Lower lobe of right lung (tissue), 2 donors: ENCODE data around the gene ACSM2A. TPM values are rescaled to one million over a fixed set of nuclear protein-coding genes. Genes with fewer than 3 reads are reported as not detected.
"Not testable (repeated sequence)": the region's sequence is repeated elsewhere in the genome, so short reads cannot be mapped to it uniquely, and the experiment has no call there.

Experiments
- ATAC-seq, 2 donors: fragments of 200-7000 bp; cut with Tn5 transposase; one replicate each; pipeline ENCODE4 v1.9.1; 2020 to 2022; ENCODE audit warnings: mild to moderate bottlenecking in 2 of 2, moderate library complexity in 2 of 2
- DNase-seq: peaks from one replicate; pipeline ENCODE4 v3.0.0-alpha.2; 2020
- H3K27ac ChIP-seq: fragments of 200-600 bp; one replicate; pipeline ENCODE4 v1.8.0; 2022
- H3K27me3 ChIP-seq: fragments of 200-600 bp; one replicate; pipeline ENCODE4 v1.8.0; 2022; ENCODE audit warnings: low read depth
- H3K36me3 ChIP-seq: fragments of 200-600 bp; one replicate; pipeline ENCODE4 v1.8.0; 2022; ENCODE audit warnings: mild to moderate bottlenecking
- H3K4me1 ChIP-seq: fragments of 200-600 bp; one replicate; pipeline ENCODE4 v1.8.0; 2022
- H3K4me3 ChIP-seq: fragments of 200-600 bp; one replicate; pipeline ENCODE4 v1.8.0; 2022; ENCODE audit warnings: mild to moderate bottlenecking
- H3K9me3 ChIP-seq: fragments of 200-600 bp; one replicate; pipeline ENCODE4 v1.8.0; 2022
- intact Hi-C: fragments of 100-400 bp; cut with DNase I; formaldehyde crosslinking; loops from one replicate; pipeline ENCODE4 v1.11.0; 2022
- total RNA-seq: library from RNA; stranded (reverse); fragmentation: NEBNext Ultra II Directional; extraction: Animal tissue kit (Norgen Biotek cat#: 25700); gene quantifications from one replicate; pipeline ENCODE4 v1.2.1, GENCODE V29; 2021
- donor health status: DM: no; HTN: yes; CAD: no; lungs with severe emphysema.

The ACSM2A gene
- total RNA-seq, 1 donor from 2014 or later, result not detected

- DNase-seq, H3K9me3 ChIP-seq, H3K27me3 ChIP-seq, ATAC-seq, H3K36me3 ChIP-seq, H3K27ac ChIP-seq, intact Hi-C loops, H3K4me1 ChIP-seq, H3K4me3 ChIP-seq: not testable (repeated sequence)
Observed at GRCh38 chr16:20536669-20537068, 85.3 kb downstream of the ACSM2A start.

Other genes starting within 250 kb of the ACSM2A start
- gene GP2, start 124.0 kb upstream of the ACSM2A start, total RNA-seq, result 0.18 TPM
- gene UMOD, start 98.8 kb upstream of the ACSM2A start, total RNA-seq, result not detected
- gene PDILT, start 46.8 kb upstream of the ACSM2A start, total RNA-seq, result not detected
- 4.3 TPM for gene ACSM5, start 42.0 kb upstream of the ACSM2A start, total RNA-seq
- gene ACSM2B, start 124.8 kb downstream of the ACSM2A start, total RNA-seq, result not detected
- gene ACSM1, start 246.2 kb downstream of the ACSM2A start, total RNA-seq, result 0.53 TPM